GM12874 (cell line): Measurements from ENCODE around the gene PLEKHN1.

Experiments
- CTCF ChIP-seq: IDR thresholded peaks from 2 replicates; pipeline ENCODE4 v1.5.1; 2011; ENCODE audit warnings: low read depth, mild to moderate bottlenecking, control low read depth, low read length, moderate library complexity; ENCODE audit not compliant: insufficient read depth

Gene PLEKHN1

GRCh38 chr1:956636-957035 lies 9.6 kb upstream of the PLEKHN1 start:
- TF ChIP-seq CTCF: no peak

GRCh38 chr1:958823-959730 lies 7.2 kb upstream of the PLEKHN1 start, which contains the start of gene NOC2L:
TSS of gene NOC2L (minus strand) at chr1:959256. CDS start at chr1:959240, 16 bp downstream.
- TF ChIP-seq CTCF: no peak

GRCh38 chr1:959731-960362 lies 6.4 kb upstream of the PLEKHN1 start:
- TF ChIP-seq CTCF: no peak

GRCh38 chr1:960363-961131 lies 5.7 kb upstream of the PLEKHN1 start, which contains the start of gene KLHL17:
TSS of gene KLHL17 (plus strand) at chr1:960584. CDS start at chr1:960694, 110 bp downstream.
- TF ChIP-seq CTCF: no peak

- no peak for TF ChIP-seq CTCF
Measured at GRCh38 chr1:961132-961669, 5.1 kb upstream of the PLEKHN1 start.

- no peak for TF ChIP-seq CTCF
Measured at GRCh38 chr1:962381-963300, 3.6 kb upstream of the PLEKHN1 start.
